Erythroblast (primary cell): ENCODE results near the gene MAPK10.

ENCODE experiments used
- GATA1 ChIP-seq: IDR thresholded peaks from 2 replicates; pipeline ENCODE4 v1.6.1; 2011; ENCODE audit warnings: low read depth, mild to moderate bottlenecking, control low read depth, low read length, moderate library complexity
- POLR2A ChIP-seq: IDR thresholded peaks from 2 replicates; pipeline ENCODE4 v1.6.1; 2011; ENCODE audit warnings: mild to moderate bottlenecking, low read length

GRCh38 chr4:86114563-86114962 lies 245.3 kb downstream of the MAPK10 start:
- TF ChIP-seq POLR2A (no peak), GATA1 (no peak)
